H1 (cell line): ENCODE results near the gene CCDC171. TPM values are rescaled to one million over a fixed set of nuclear protein-coding genes. Genes with fewer than 3 reads are reported as not detected.

Experiments
- CTBP2 ChIP-seq: IDR thresholded peaks from 2 replicates; pipeline ENCODE4 v1.7.0; 2011; ENCODE audit warnings: borderline replicate concordance, mild to moderate bottlenecking, moderate library complexity, mixed read lengths, low read length; ENCODE audit not compliant: insufficient read depth, insufficient read length
- JUND ChIP-seq: IDR thresholded peaks from 2 replicates; pipeline ENCODE4 v1.6.1; 2011; ENCODE audit warnings: mild to moderate bottlenecking, improper control_type of control experiment, low read length
- KDM4A ChIP-seq: IDR thresholded peaks from one replicate; pipeline ENCODE4 v1.7.1; 2012; ENCODE audit warnings: low read depth, mild to moderate bottlenecking, moderate library complexity, low read length, inconsistent platforms; ENCODE audit not compliant: severe bottlenecking
- KDM5A ChIP-seq: fragments of 200-600 bp; IDR thresholded peaks from 2 replicates; pipeline ENCODE4 v1.7.1; 2012; ENCODE audit warnings: mild to moderate bottlenecking, low read length, inconsistent platforms, mixed read lengths
- NRF1 ChIP-seq: IDR thresholded peaks from 2 replicates; pipeline ENCODE4 v1.6.1; 2011; ENCODE audit warnings: mild to moderate bottlenecking, low read depth, low read length, improper control_type of control experiment
- RAD21 ChIP-seq, 2 experiments: IDR thresholded peaks in 1 of 2; conservative IDR thresholded peaks in 1 of 2; 2 replicates each; pipeline ENCODE4 v1.6.1; 2011; ENCODE audit warnings: low read depth in 2 of 2, low read length in 2 of 2, improper control_type of control experiment in 1 of 2, inconsistent platforms in 1 of 2, mild to moderate bottlenecking in 1 of 2, moderate library complexity in 1 of 2
- SIRT6 ChIP-seq: IDR thresholded peaks from one replicate; pipeline ENCODE4 v1.7.1; 2012; ENCODE audit warnings: low read length, inconsistent platforms
- SP2 ChIP-seq: IDR thresholded peaks from 2 replicates; pipeline ENCODE4 v1.6.1; 2012; ENCODE audit warnings: mild to moderate bottlenecking, low read length, inconsistent platforms
- SUZ12 ChIP-seq: fragments of 200-600 bp; sonication (generic); IDR thresholded peaks from 2 replicates; pipeline ENCODE4 v1.6.1; 2012; ENCODE audit warnings: mild to moderate bottlenecking, inconsistent platforms, low read length, moderate library complexity, mixed read lengths
- polyA plus RNA-seq, 7 experiments: library from polyadenylated mRNA; depleted of rRNA in 3 of 7; stranded (reverse) in 5 of 7; unstranded in 2 of 7; fragments of >200 nt in 5 of 7; fragments of 200-250 nt in 2 of 7; gene quantifications; 1 replicate in 5 of 7; 2 replicates in 1 of 7; 4 replicates in 1 of 7; pipeline versions ENCODE4 v1.2.1 to v1.2.3, GENCODE V29; 2011 to 2013; ENCODE audit warnings: missing spikeins in 2 of 7, mixed read lengths in 2 of 7
- total RNA-seq: library from RNA; stranded (reverse); fragmentation: NEBNext Ultra II Directional; extraction: Animal tissue kit (Norgen Biotek cat#: 25700); gene quantifications from 2 replicates; pipeline ENCODE4 v1.2.1, GENCODE V29; 2021
- TF ChIP-seq, protein P1 (sequence below): IDR thresholded peaks from 2 replicates; pipeline ENCODE4 v1.6.1; 2012; ENCODE audit warnings: inconsistent platforms

The CCDC171 gene
- total and polyA plus RNA-seq, 2 of the 8 experiments (the other 6 are each of a cell fraction or from before 2014, with no cell fraction given) = 0.83 to 2.3 TPM

DNA sequence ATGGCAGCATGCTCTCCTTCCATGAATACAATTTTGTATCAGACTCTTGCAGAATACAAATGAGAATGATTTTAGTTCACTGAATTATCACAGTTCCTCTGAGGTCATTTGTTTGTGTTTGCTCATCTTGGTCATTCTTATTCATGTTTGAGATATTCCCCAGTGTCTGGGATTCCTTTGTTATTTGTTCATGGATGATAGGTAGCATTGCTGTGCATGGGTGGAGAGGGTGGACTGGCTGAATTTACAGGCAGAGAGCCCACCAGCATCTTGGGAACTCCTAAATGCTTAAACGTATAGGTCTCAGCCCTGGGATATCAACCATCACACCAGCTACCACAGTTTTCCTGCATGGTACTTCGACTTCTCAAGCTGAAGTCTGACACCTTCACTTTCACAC is 459.8 kb downstream of the CCDC171 start (continued):
- no peak for TF ChIP-seq RAD21 (IDR thresholded peaks at IDR 0.05 in 1 of 2, conservative IDR thresholded peaks at IDR 0.05 in 1 of 2; ENCODE audit: low read depth in 2 of 2, low read length in 2 of 2)
- no peak for TF ChIP-seq SP2
- TF ChIP-seq KDM4A = no peak
- TF ChIP-seq CTBP2 = no peak
- no peak for TF ChIP-seq KDM5A
- TF ChIP-seq SUZ12 = no peak
- TF ChIP-seq JUND = no peak
- no peak for TF ChIP-seq NRF1
- no peak for TF ChIP-seq SIRT6
- TF ChIP-seq, protein P1, sequence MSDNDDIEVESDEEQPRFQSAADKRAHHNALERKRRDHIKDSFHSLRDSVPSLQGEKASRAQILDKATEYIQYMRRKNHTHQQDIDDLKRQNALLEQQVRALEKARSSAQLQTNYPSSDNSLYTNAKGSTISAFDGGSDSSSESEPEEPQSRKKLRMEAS = no peak
